ENCODE data around the gene FOXO6. TPM values are rescaled to one million over a fixed set of nuclear protein-coding genes. Genes with fewer than 3 reads are reported as not detected.
"Not testable (repeated sequence)": the region's sequence is repeated elsewhere in the genome, so short reads cannot be mapped to it uniquely, and the experiment has no call there.

Gene FOXO6
- total RNA-seq, 3 donors from 2014 or later: 0.20 to 0.22 TPM; not detected in 1

- Mint-ChIP-seq H3K4me1 (ENCODE audit: low read depth) (no peaks in the 10 kb centered on the region), H3K9me3 (no peaks in the 10 kb centered on the region), H3K4me3 (no peak overlapping the region), H3K36me3 (ENCODE audit: insufficient read depth) (no peaks in the 10 kb centered on the region), H3K27me3 (ENCODE audit: low read depth) (peaks cover 8% of the 10 kb centered on the region)
- ATAC-seq (peak in 1 of 2 donors; percentile 61), DNase-seq (peak; percentile 12)
These were observed 38.4 kb upstream of the FOXO6 start for GRCh38 chr1:41322835-41323234.

- DNase-seq (no peak), ATAC-seq (no peak)
- no peaks in the 10 kb centered on the region for H3K36me3 Mint-ChIP-seq (ENCODE audit: insufficient read depth)
- peaks cover 8% of the 10 kb centered on the region for H3K27me3 Mint-ChIP-seq (ENCODE audit: low read depth)
- no peak overlapping the region for H3K4me3 Mint-ChIP-seq
- H3K4me1 Mint-ChIP-seq (ENCODE audit: low read depth): no peaks in the 10 kb centered on the region
- H3K9me3 Mint-ChIP-seq: no peaks in the 10 kb centered on the region
These were observed 38.0 kb upstream of the FOXO6 start for GRCh38 chr1:41323243-41323642.

GRCh38 chr1:41325801-41326200 lies 35.4 kb upstream of the FOXO6 start:
- Mint-ChIP-seq H3K4me1 (ENCODE audit: low read depth) (no peaks in the 10 kb centered on the region), H3K9me3 (no peaks in the 10 kb centered on the region), H3K36me3 (ENCODE audit: insufficient read depth) (no peaks in the 10 kb centered on the region), H3K4me3 (no peak overlapping the region), H3K27me3 (ENCODE audit: low read depth) (peaks cover 8% of the 10 kb centered on the region)
- no peak for ATAC-seq
- no peak for DNase-seq

- ATAC-seq (no peak), DNase-seq (no peak)
- Mint-ChIP-seq H3K9me3 (no peaks in the 10 kb centered on the region), H3K4me3 (no peak overlapping the region), H3K36me3 (ENCODE audit: insufficient read depth) (no peaks in the 10 kb centered on the region), H3K27me3 (ENCODE audit: low read depth) (peaks cover 10% of the 10 kb centered on the region), H3K4me1 (ENCODE audit: low read depth) (no peaks in the 10 kb centered on the region)
These were observed 33.7 kb upstream of the FOXO6 start for GRCh38 chr1:41327383-41327999.

- ATAC-seq (no peak), DNase-seq (no peak)
- Mint-ChIP-seq H3K4me1 (ENCODE audit: low read depth) (peaks cover 2% of the 10 kb centered on the region), H3K9me3 (peaks cover 2% of the 10 kb centered on the region), H3K27me3 (ENCODE audit: low read depth) (peaks cover 12% of the 10 kb centered on the region), H3K36me3 (ENCODE audit: insufficient read depth) (no peaks in the 10 kb centered on the region), H3K4me3 (no peak overlapping the region)
These were observed 33.1 kb upstream of the FOXO6 start for GRCh38 chr1:41328001-41328615.

- no peaks in the 10 kb centered on the region for H3K36me3 Mint-ChIP-seq (ENCODE audit: insufficient read depth)
- DNase-seq: no peak
- no peak for ATAC-seq
- peaks cover 4% of the 10 kb centered on the region for H3K4me1 Mint-ChIP-seq (ENCODE audit: low read depth)
- H3K9me3 Mint-ChIP-seq: peaks cover 3% of the 10 kb centered on the region
- no peak overlapping the region for H3K4me3 Mint-ChIP-seq
- peaks cover 14% of the 10 kb centered on the region for H3K27me3 Mint-ChIP-seq (ENCODE audit: low read depth)
These were observed 32.2 kb upstream of the FOXO6 start for GRCh38 chr1:41328780-41329640.

- Mint-ChIP-seq H3K27me3 (ENCODE audit: low read depth) (peaks cover 14% of the 10 kb centered on the region), H3K36me3 (ENCODE audit: insufficient read depth) (no peaks in the 10 kb centered on the region), H3K9me3 (peaks cover 3% of the 10 kb centered on the region), H3K4me3 (no peak overlapping the region), H3K4me1 (ENCODE audit: low read depth) (peaks cover 4% of the 10 kb centered on the region)
- DNase-seq (no peak), ATAC-seq (no peak)
These were observed 31.3 kb upstream of the FOXO6 start for GRCh38 chr1:41329662-41330587.

GRCh38 chr1:41330588-41331545 lies 30.4 kb upstream of the FOXO6 start:
- Mint-ChIP-seq H3K4me1 (ENCODE audit: low read depth) (peaks cover 4% of the 10 kb centered on the region), H3K4me3 (no peak overlapping the region), H3K9me3 (peaks cover 3% of the 10 kb centered on the region), H3K36me3 (ENCODE audit: insufficient read depth) (no peaks in the 10 kb centered on the region), H3K27me3 (ENCODE audit: low read depth) (peaks cover 10% of the 10 kb centered on the region)
- DNase-seq (no peak), ATAC-seq (no peak)

- peaks cover 3% of the 10 kb centered on the region for H3K9me3 Mint-ChIP-seq
- H3K36me3 Mint-ChIP-seq (ENCODE audit: insufficient read depth): no peaks in the 10 kb centered on the region
- peaks cover 16% of the 10 kb centered on the region for H3K27me3 Mint-ChIP-seq (ENCODE audit: low read depth)
- peaks cover 4% of the 10 kb centered on the region for H3K4me1 Mint-ChIP-seq (ENCODE audit: low read depth)
- no peak overlapping the region for H3K4me3 Mint-ChIP-seq
- DNase-seq (no peak), ATAC-seq (no peak)
These were observed 29.7 kb upstream of the FOXO6 start for GRCh38 chr1:41331546-41331917.

GRCh38 chr1:41332161-41332560 lies 29.1 kb upstream of the FOXO6 start:
- not testable (repeated sequence) for H3K9me3 Mint-ChIP-seq; H3K4me1 Mint-ChIP-seq (ENCODE audit: low read depth); DNase-seq; H3K4me3 Mint-ChIP-seq; H3K36me3 Mint-ChIP-seq (ENCODE audit: insufficient read depth); ATAC-seq
- peaks cover 21% of the 10 kb centered on the region for H3K27me3 Mint-ChIP-seq (ENCODE audit: low read depth)

GRCh38 chr1:41333146-41333784 lies 28.0 kb upstream of the FOXO6 start:
- peaks cover 4% of the 10 kb centered on the region for H3K4me1 Mint-ChIP-seq (ENCODE audit: low read depth)
- H3K27me3 Mint-ChIP-seq (ENCODE audit: low read depth): peaks cover 27% of the 10 kb centered on the region
- ATAC-seq (peak; percentile 70 to 82), DNase-seq (no peak)
- H3K36me3 Mint-ChIP-seq (ENCODE audit: insufficient read depth): no peaks in the 10 kb centered on the region
- H3K9me3 Mint-ChIP-seq: peaks cover 5% of the 10 kb centered on the region
- no peak overlapping the region for H3K4me3 Mint-ChIP-seq

GRCh38 chr1:41338820-41339219 lies 22.4 kb upstream of the FOXO6 start:
- Mint-ChIP-seq H3K9me3 (peaks cover 20% of the 10 kb centered on the region), H3K36me3 (ENCODE audit: insufficient read depth) (no peaks in the 10 kb centered on the region), H3K4me1 (ENCODE audit: low read depth) (no peaks in the 10 kb centered on the region), H3K4me3 (no peak overlapping the region), H3K27me3 (ENCODE audit: low read depth) (peaks cover 35% of the 10 kb centered on the region)
- DNase-seq (no peak), ATAC-seq (no peak)
